ENCODE results near the gene DNAJC30.

The DNAJC30 gene

DNA sequence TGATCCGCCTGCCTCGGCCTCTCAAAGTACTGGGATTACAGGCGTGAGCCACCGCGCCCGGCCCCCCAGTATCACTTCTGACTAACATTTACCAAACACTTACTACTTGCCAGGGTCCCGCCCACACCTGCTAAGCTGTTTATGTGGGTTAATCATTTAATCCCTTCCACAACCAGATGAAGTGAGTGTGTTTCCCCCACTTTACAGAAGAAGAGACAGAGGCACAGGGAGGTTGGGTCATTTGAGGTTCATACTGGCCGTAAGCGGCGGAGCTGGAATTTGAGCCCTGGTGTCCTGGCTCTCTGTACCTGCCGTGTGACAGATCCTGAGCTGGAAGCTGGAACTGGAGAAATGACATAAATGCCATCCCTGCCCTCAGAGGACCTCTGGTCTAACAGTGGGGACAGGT is 30.7 kb downstream of the DNAJC30 start:
- no peak for DNase-seq (ENCODE audit: low read depth, low spot score)

DNA sequence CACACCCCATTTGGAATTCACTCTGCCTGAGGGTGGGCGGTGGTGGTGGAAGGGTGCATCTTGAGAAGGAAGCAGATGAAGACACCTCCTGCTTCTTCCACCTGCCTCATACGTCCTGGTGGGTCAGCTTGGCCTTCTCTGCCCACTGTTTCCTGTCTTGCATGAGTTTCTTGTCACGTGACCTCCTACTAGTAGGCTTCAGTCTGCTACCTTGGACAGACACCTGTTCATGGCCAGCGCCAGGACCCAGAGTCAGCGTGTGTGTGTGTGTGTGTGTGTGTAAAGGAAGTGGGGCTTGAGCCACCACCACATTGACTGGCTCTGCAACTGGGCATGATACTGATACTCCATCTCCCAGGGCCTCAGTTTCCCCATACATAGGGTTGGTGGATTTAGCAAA is 32.7 kb downstream of the DNAJC30 start:
- no peak for DNase-seq (ENCODE audit: low read depth, low spot score)

More for the DNA sequence above, 30.7 kb downstream of the DNAJC30 start:
- no peak overlapping the region for H3K27ac ChIP-seq

DNA sequence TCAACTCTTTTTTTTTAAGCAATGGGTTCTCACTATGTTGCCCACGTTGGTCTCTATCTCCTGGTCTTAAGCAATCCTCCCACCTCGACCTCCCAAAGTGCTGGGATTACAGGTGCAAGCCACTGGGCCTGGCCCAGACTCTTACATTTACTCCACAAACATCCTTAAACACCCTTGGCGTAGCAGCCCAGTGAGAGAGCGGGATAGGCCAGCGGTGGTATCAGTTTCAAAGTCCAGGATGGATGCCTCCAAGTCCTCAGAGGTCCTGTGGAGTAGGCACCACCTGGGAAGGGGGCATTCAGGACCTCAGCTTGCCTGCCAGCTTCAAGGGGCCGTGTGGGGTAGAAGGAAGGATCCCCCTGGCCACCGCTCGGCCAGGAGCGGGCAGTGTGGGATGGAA is 33.7 kb downstream of the DNAJC30 start:
- no peak overlapping the region for H3K27ac ChIP-seq
- DNase-seq (ENCODE audit: low read depth, low spot score): no peak

More for the DNA sequence above, 32.7 kb downstream of the DNAJC30 start:
- no peak overlapping the region for H3K27ac ChIP-seq

DNA sequence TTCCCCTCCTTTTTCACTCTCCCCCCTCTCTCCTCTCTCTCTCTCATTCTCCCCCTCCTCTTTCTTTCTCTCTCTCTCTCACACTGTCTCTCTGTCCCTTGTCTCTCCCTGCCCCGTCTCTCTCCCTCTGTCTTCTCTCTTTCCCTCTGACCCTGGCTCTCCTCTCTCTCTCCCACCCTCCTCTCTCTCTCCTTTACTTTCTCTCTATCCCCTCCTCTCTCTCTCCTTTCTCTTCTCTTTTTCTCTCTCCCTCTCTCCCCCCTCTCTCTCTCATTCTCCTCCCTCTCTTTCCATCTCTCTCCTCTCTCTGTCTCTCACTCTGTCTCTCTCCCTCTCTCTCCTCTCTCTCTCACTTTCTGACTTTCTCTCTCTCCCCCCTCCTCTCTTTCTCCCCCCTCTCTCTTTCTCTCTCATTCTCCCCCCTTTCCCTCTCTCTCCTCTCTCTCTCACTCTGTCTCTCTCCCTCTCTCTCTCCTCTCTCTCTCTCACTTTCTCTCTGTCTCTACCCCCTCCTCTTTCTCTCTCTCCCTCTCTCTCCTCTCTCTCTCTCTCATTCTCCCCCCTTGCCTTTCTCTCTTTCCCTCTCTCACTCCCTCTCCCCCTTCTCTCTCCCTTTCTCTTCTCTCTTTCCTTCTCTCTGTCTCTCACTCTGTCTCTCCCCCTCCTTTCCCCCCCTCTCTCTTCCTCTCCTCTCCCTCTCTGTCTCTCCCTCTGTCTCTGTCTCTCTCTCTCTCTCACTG is 34.5 kb downstream of the DNAJC30 start:
- H3K27ac ChIP-seq: no peak overlapping the region

DNA sequence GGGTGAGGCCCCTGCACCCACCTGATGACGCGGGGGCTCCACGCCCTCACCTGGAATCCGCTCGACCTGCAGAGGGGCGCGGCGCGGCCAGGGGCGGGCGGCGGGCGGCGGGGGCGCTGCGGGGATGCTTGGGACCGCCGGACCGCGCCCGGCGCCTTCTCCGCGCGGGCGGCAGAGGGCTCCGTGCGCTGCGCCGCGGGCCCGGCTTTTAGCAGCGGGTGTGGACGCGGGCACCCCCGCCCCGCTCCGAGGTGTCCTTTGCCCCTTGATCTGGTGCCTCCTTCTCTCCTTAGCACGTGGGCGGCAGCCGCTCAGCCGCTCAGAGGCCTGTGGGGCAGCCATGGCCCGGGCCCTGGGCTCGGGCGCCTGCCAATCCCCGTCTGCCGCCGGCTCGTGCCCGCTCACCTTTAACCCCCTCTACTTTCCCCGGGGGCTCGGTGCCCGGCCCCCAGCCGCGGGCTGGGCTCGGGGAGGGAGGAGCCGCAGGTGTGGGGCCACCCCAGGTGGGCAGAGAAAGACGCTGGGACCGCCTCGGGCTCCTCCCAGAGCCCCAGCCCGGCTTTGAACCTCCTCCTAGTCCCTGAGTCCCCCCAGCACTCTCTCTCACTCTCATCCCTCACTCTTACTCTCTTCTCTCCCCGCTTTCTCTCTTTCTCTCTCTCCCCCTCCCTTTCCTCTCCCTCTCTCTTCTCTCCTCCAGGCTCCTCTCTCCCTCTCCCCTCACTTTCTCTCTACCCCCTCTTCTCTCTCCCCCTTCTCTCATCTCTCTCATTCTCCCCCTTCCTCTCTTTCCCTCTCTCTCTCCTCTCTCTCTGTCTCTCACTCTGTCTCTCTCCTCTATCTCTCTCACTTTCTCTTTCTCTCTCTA is 35.3 kb downstream of the DNAJC30 start:
- DNase-seq (ENCODE audit: low read depth, low spot score): no peak
- H3K27ac ChIP-seq: no peak overlapping the region

More for the DNA sequence above, 34.5 kb downstream of the DNAJC30 start:
- no peak for DNase-seq (ENCODE audit: low read depth, low spot score)

DNA sequence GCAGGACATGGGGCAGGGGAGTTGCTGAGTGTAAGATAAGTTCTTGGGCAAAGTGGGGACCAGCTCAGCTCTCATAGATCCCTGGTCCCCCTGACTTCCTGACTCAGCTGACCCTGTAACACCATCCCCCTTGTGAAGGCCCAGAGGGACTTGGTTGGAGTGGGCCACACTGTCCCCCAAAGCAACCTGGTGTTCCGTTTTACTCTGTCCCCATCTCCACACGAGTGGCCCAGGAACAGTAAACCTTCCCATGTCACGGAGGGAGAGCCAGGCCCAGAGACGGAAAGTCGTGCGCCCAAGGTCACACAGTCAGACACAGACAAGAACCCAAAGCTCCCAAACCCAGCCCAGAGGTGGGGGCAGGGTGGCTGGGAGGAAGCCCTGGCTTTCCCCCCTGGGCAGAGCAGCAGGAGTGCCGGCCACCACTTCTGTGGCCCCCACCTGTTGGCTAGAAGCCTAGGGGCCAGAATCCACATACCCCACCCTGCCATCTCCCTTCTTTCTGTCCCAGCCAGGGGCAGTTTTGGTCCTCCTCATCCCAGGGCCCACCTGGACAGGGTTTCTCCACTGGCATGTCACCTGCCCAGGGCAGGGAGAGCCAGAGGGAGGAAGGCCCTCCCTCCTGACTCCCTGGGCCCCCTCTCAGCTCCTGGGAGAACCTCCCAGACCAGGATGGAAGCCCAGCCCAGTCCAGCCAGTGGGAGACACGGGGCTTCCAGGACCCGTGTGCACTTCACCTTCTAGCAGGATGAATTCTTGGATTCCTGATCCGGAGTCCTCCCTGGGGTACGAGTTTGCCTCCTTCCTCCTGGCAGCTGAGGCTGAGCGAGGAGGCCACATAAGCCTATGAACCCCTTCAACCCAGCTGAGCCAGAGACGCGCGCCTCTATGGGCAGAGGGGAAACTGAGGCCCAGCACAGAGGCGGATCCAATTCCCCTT is 36.2 kb downstream of the DNAJC30 start:
- no peak overlapping the region for H3K27ac ChIP-seq
- DNase-seq (ENCODE audit: low read depth, low spot score): no peak

DNA sequence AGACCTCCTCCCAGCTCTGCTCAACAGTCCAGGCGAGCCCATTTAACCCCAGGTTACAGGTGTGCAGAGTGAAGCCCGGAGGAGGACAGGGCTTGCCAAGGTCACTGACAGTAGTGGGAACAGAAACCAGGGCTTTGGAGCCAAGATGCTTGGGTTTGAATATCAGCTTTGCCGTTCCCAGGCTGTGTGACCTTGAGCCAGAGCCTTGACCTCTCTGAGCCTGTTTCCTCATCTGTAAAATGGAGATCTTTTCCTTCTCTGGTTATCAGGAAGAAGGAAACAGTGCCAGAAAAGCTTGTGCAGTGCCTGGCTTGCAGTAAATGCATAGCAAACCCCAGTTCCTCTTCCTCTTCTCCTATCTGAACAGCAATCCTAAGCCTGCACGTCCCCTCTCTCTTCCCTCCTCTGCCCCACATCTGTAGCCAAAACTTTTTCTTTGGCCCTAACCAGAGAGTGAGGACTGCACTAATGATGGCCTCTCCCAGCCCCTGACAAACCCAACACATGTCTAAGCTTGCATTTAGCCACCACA is 37.5 kb downstream of the DNAJC30 start:
- no peak overlapping the region for H3K27ac ChIP-seq
- no peak for DNase-seq (ENCODE audit: low read depth, low spot score)

DNA sequence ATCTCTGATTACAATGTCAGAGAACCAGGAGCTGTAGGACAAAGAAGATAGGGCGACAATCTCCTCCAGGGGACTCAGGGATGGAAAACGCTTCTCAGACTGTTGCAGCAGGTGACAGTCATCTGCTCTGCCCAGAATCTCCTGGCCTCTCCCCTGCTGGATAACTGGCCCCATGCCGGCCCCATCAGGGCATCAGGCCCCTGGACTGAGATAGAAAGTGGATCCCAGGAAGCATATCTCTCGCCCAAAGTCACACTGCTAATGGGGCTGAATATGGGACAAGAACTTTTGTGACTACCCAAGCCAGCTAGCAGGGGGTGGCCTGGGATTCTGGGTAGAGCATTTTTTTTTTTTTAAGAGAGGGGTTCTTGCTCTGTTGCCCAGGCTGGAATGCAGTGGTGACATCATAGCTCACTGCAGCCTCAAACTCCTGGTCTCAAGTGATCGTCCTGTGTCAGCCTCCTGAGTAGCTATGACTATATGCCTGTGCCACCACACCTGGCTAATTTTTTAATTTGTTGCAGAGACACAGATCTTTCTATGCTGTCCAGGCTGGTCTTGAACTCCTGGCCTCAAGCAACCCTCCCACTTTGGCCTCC is 38.5 kb downstream of the DNAJC30 start:
- DNase-seq (ENCODE audit: low read depth, low spot score): no peak
- H3K27ac ChIP-seq: no peak overlapping the region

DNA sequence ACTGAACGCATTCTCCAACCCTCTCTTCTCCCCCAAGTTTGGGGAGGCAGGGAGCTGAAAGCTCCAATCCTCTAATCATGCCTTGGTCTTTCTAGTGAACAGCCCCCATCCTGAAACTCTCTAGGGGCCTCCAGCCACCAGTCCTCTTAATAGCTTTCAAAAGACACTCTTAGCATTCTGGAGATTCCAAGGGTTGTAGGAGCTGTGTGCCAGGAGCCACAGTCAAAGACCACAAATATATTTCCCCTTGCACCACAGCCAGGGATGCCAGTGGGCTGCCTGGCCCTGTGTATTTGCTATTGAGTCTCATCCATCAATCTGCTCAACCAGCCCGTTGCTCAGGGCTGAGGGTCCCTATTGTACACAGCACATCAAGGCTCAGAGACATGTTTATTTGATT is 40.4 kb downstream of the DNAJC30 start:
- DNase-seq (ENCODE audit: low read depth, low spot score): no peak
- H3K27ac ChIP-seq: no peak overlapping the region

DNA sequence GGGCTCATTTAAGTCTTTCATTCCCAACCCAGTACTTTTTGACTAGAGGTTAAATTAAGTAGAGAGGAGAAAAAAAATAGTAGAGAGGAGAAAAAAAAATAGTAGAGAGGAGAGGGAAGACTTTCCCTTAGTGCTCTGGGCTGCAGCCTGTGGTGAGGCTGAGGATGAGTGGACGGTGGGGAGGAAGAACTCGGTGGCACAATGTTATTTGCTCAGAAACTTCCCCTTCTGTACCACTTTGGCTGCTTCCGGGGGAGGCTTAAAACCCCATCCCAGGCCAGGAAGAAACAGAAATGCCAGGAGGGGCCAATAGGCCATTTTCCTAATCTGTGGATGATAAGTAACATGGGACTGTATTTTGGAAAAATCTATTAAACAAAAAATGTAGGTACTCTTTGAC is 44.3 kb downstream of the DNAJC30 start:
- H3K27ac ChIP-seq: no peak overlapping the region

DNA sequence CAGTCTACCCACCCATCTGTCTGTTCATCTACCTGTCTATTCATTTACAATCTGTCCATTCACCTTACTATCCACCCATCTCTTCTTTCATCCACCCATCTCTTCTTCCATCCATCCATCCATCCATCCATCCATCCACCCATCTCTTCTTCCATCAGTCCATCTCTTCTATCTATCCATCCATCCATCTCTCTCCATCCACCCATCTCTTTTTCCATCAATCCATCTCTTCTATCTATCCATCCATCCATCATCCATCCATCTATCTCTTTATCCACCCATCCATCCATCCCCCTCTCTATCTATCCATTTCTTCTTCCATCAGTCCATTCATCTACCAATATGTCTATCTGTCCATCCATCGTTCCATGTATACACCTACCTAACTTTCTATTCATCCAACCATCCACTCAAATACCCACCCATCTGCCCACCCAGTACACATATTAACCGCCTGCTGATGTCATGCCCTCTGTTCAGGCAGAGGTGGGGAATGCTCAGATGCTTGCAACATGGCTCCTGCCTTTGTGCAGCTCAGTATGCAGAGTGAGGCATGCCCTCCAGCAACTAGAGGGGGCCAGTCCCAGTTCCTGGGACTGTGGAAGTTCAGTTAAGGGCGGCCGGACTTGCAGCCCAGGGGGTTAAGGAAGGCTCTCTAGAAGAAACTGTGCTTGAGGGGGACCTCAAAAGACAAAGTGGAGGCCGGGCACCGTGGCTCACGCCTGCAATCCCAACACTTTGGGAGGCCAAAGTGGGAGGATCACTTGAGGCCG is 47.6 kb downstream of the DNAJC30 start:
- no peak for DNase-seq (ENCODE audit: low read depth, low spot score)
- no peak overlapping the region for H3K27ac ChIP-seq

More for the DNA sequence above, 44.3 kb downstream of the DNAJC30 start:
- no peak for DNase-seq (ENCODE audit: low read depth, low spot score)

DNA sequence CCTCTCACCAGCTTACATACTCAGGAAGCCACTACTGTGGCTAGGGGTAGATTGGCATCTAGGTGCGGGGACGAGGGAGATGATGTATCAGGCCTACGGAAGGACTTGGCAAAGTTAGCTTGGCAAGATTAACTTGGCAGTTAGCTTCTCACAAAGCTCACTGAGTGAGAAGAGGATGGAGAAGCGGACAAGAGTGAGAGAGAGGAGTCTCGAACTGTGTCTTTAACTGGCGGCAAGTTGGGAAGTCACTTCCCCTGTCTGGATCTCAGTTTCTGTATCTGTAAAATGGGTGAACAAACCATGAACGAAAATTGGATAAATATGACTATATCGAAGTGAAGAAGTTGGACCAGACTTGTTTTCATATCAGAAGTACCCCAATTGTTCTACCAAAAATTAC is 49.4 kb downstream of the DNAJC30 start:
- DNase-seq (ENCODE audit: low read depth, low spot score): no peak
- H3K27ac ChIP-seq: no peak overlapping the region

DNA sequence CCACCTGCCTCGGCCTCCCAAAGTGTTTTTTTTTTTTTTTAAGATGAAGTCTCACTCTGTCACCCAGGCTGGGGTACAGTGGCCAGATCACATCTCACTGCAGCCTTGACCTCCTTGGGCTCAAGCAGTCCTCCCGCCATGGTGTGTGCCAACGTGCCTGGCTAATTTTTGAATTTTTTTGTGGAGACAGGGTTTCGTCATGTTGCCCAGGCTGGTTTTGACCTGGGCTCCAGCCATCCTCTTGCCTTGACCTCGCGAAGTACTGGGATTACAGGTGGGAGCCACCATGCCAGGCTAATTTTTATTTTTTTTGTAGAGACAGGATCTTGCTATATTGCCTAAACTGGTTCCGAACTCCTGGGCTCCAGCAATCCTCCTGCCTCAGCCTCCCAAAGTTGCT is 49.9 kb downstream of the DNAJC30 start:
- no peak overlapping the region for H3K27ac ChIP-seq
- no peak for DNase-seq (ENCODE audit: low read depth, low spot score)

DNA sequence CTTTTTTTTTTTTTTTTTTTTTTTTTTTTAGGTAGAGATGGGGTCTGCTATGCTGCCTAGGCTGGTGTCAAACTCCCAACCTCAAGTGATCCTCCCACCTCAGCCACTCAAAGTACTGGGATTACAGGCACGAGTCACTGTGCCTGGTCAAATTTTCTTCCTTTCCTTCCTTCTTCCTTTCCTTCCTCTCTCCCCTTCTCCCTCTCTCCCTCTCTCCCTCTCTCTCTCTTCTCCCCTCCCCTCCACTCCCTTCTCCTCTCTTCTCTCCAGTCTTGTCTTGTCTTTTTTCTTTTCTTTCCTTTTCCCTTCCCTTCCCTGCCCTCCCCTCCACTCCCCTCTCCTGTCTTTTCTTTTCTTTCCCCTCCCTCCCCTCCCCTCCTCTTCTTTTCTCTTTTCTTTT is 51.7 kb downstream of the DNAJC30 start:
- no peak for DNase-seq (ENCODE audit: low read depth, low spot score)
- no peak overlapping the region for H3K27ac ChIP-seq
